Activated T-helper 2 cell treated with anti-CD3 and anti-CD28 coated beads, Interferon-gamma antibody, Interleukin-2, Interleukin-4, amounts not matched to agents 10 μg/mL and 5 μg/mL and 100 μg/mL, durations not matched to agents 14 hours and 24 hours and 36 hours (primary cell): ENCODE measurements around the gene ADGRV1. TPM values are rescaled to one million over a fixed set of nuclear protein-coding genes. Genes with fewer than 3 reads are reported as not detected.
"Not testable (repeated sequence)": the region's sequence is repeated elsewhere in the genome, so short reads cannot be mapped to it uniquely, and the experiment has no call there.

Experiments used
- DNase-seq: peaks from one replicate; pipeline ENCODE4 v3.0.0; 2021; ENCODE audit warnings: low spot score
- H3K27ac Mint-ChIP-seq: one replicate; pipeline ENCODE4 v1.8.0; 2021; ENCODE audit warnings: mixed read lengths
- H3K27me3 Mint-ChIP-seq: one replicate; pipeline ENCODE4 v1.8.0; 2021; ENCODE audit warnings: low read depth, mixed read lengths
- H3K36me3 Mint-ChIP-seq: one replicate; pipeline ENCODE4 v1.8.0; 2021; ENCODE audit warnings: low read depth, mixed read lengths
- H3K4me1 Mint-ChIP-seq: one replicate; pipeline ENCODE4 v1.8.0; 2021; ENCODE audit warnings: low read depth, mixed read lengths
- H3K4me3 Mint-ChIP-seq: one replicate; pipeline ENCODE4 v1.8.0; 2021; ENCODE audit warnings: low read depth, mild to moderate bottlenecking, moderate library complexity, mixed read lengths
- H3K9me3 Mint-ChIP-seq: one replicate; pipeline ENCODE4 v1.8.0; 2021; ENCODE audit warnings: mixed read lengths
- intact Hi-C: fragments of 100-400 bp; cut with micrococcal nuclease; formaldehyde crosslinking; loops from one replicate; pipeline ENCODE4 v1.15.1; 2023
- total RNA-seq: library from RNA; stranded (reverse); gene quantifications from 2 replicates; pipeline ENCODE4 v1.2.3, GENCODE V29; 2022

The ADGRV1 gene
- total RNA-seq, 1 donor from 2014 or later, result 12.4 TPM

GRCh38 chr5:90618071-90618470 is 59.5 kb downstream of the ADGRV1 start:
- intact Hi-C loops, result no loop called here
- Mint-ChIP-seq H3K27me3 (peaks cover 2% of the 10 kb centered on the region), H3K4me3 (no peak overlapping the region), H3K9me3 (no peaks in the 10 kb centered on the region), H3K36me3 (no peaks in the 10 kb centered on the region), H3K4me1 (no peaks in the 10 kb centered on the region), H3K27ac (no peak overlapping the region)
- DNase-seq, result no peak

- H3K9me3 Mint-ChIP-seq, H3K4me1 Mint-ChIP-seq, H3K36me3 Mint-ChIP-seq, DNase-seq, H3K27me3 Mint-ChIP-seq, intact Hi-C loops, H3K27ac Mint-ChIP-seq, H3K4me3 Mint-ChIP-seq: not testable (repeated sequence)
Observed at GRCh38 chr5:90619762-90620161, 61.2 kb downstream of the ADGRV1 start.

DNA sequence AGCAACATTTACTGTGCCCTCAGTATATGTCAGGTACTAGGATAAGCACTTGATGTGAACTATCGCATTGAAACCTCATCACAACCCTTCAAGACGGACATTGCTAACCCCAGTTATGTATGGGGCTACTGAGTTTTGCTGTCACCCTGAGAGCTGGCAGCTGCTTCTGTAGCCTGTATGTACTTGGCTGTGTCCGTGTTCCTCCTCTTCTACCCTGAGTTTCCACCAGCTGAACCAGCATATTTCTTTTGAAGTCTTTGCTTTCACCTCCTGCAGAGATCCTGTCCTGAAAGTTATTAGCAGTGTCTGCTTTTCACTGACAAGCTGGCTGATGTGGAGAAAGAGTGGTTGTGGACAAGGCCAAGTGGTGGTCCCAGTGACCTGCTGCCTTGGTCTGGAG is 63.3 kb downstream of the ADGRV1 start:
- Mint-ChIP-seq H3K4me1 (no peaks in the 10 kb centered on the region), H3K36me3 (no peaks in the 10 kb centered on the region), H3K4me3 (no peak overlapping the region), H3K9me3 (no peaks in the 10 kb centered on the region), H3K27ac (no peak overlapping the region), H3K27me3 (no peaks in the 10 kb centered on the region)
- DNase-seq, result no peak
- intact Hi-C loops, result no loop called here

DNA sequence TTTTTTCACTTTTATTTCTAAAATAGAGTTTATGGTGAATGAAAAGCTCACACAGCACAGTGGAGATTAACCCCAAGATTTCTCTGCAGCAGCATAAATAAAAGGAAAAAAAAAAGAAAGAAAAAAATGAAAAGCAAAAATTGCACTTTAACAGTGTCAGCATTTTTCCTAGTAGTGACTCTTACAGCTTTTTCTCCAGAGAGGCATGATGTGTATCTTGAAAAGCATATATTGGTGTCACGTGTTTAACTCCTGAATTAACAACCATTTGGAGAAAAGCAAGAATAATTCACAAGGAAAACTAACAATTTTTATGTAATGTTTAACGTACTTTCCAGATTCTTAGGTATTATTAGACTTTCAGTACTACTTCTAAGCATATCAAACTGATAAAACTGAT is 67.9 kb downstream of the ADGRV1 start:
- intact Hi-C loops, result no loop called here
- Mint-ChIP-seq H3K36me3 (no peaks in the 10 kb centered on the region), H3K27me3 (no peaks in the 10 kb centered on the region), H3K27ac (no peak overlapping the region), H3K4me1 (no peaks in the 10 kb centered on the region), H3K4me3 (no peak overlapping the region), H3K9me3 (no peaks in the 10 kb centered on the region)
- DNase-seq, result no peak

GRCh38 chr5:90628492-90628891 is 69.9 kb downstream of the ADGRV1 start:
- H3K27me3 Mint-ChIP-seq, result no peaks in the 10 kb centered on the region
- H3K9me3 Mint-ChIP-seq, result no peaks in the 10 kb centered on the region
- no peak overlapping the region for H3K27ac Mint-ChIP-seq
- H3K4me1 Mint-ChIP-seq, result no peaks in the 10 kb centered on the region
- H3K36me3 Mint-ChIP-seq, result no peaks in the 10 kb centered on the region
- no peak for DNase-seq
- H3K4me3 Mint-ChIP-seq, result no peak overlapping the region
- intact Hi-C loops, result no loop called here

GRCh38 chr5:90632791-90633190 is 74.2 kb downstream of the ADGRV1 start:
- H3K4me3 Mint-ChIP-seq, result no peak overlapping the region
- H3K4me1 Mint-ChIP-seq, result no peaks in the 10 kb centered on the region
- H3K36me3 Mint-ChIP-seq, result no peaks in the 10 kb centered on the region
- no peaks in the 10 kb centered on the region for H3K9me3 Mint-ChIP-seq
- intact Hi-C loops, result no loop called here
- DNase-seq, result no peak
- H3K27me3 Mint-ChIP-seq, result no peaks in the 10 kb centered on the region
- no peak overlapping the region for H3K27ac Mint-ChIP-seq

GRCh38 chr5:90636948-90637347 is 78.4 kb downstream of the ADGRV1 start:
- Mint-ChIP-seq H3K4me3 (no peak overlapping the region), H3K27me3 (no peaks in the 10 kb centered on the region), H3K9me3 (no peaks in the 10 kb centered on the region), H3K27ac (no peak overlapping the region), H3K4me1 (no peaks in the 10 kb centered on the region), H3K36me3 (no peaks in the 10 kb centered on the region)
- DNase-seq, result no peak
- intact Hi-C loops, result no loop called here

- intact Hi-C loops, result no loop called here
- H3K4me1 Mint-ChIP-seq, result no peaks in the 10 kb centered on the region
- H3K4me3 Mint-ChIP-seq, result no peak overlapping the region
- H3K27ac Mint-ChIP-seq, result no peak overlapping the region
- no peaks in the 10 kb centered on the region for H3K9me3 Mint-ChIP-seq
- H3K36me3 Mint-ChIP-seq, result no peaks in the 10 kb centered on the region
- no peaks in the 10 kb centered on the region for H3K27me3 Mint-ChIP-seq
- no peak for DNase-seq
Observed at GRCh38 chr5:90637731-90638130, 79.1 kb downstream of the ADGRV1 start.

DNA sequence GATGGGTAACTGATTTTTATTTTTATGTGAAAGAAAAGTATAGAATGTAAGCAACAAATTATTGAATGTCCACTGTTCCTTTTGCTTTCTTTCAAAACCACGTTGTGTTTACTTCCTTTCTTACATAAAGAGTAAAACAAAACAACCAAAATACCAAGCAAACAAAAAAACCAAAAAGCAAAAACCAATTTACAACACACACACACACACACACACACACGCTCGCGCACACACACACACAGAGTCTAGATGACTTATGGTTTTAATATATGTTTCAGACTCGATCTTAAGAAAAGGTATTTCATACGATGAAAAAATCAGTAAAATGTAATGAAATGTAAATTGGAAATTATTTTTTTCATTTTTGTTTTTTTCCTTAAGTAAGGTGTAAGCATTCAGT is 80.3 kb downstream of the ADGRV1 start:
- H3K4me3 Mint-ChIP-seq, result no peak overlapping the region
- H3K36me3 Mint-ChIP-seq, result no peaks in the 10 kb centered on the region
- H3K27ac Mint-ChIP-seq, result no peak overlapping the region
- DNase-seq, result no peak
- H3K4me1 Mint-ChIP-seq, result no peaks in the 10 kb centered on the region
- H3K9me3 Mint-ChIP-seq, result no peaks in the 10 kb centered on the region
- intact Hi-C loops, result no loop called here
- no peaks in the 10 kb centered on the region for H3K27me3 Mint-ChIP-seq

- H3K27me3 Mint-ChIP-seq, result no peaks in the 10 kb centered on the region
- no peak overlapping the region for H3K4me3 Mint-ChIP-seq
- intact Hi-C loops, result no loop called here
- no peaks in the 10 kb centered on the region for H3K4me1 Mint-ChIP-seq
- H3K9me3 Mint-ChIP-seq, result no peaks in the 10 kb centered on the region
- no peak for DNase-seq
- no peaks in the 10 kb centered on the region for H3K36me3 Mint-ChIP-seq
- no peak overlapping the region for H3K27ac Mint-ChIP-seq
Observed at GRCh38 chr5:90640484-90641059, 82.0 kb downstream of the ADGRV1 start.

- Mint-ChIP-seq H3K4me1 (no peaks in the 10 kb centered on the region), H3K4me3 (no peak overlapping the region), H3K9me3 (no peaks in the 10 kb centered on the region), H3K27ac (no peak overlapping the region), H3K27me3 (no peaks in the 10 kb centered on the region), H3K36me3 (no peaks in the 10 kb centered on the region)
- DNase-seq, result no peak
- intact Hi-C loops, result no loop called here
Observed at GRCh38 chr5:90641528-90641927, 82.9 kb downstream of the ADGRV1 start.

DNA sequence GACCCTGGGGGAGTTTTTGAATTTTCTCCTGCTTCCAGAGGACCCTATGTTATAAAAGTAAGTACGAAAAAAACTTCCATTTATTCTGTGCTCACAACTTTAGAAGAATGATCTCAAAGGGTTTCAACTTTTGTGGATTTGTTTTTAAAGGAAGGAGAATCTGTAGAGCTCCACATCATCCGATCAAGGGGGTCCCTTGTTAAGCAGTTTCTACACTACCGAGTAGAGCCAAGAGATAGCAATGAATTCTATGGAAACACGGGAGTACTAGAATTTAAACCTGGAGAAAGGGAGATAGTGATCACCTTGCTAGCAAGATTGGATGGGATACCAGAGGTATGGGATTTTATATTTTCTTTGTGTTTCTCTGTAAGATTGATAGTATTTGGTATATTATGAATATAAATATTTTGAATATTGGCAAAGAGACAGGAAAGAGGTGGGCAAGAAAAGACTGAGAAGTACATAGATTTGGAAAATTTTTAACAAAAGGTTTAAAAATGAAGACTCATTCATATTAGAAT is 84.2 kb downstream of the ADGRV1 start:
- no peak overlapping the region for H3K27ac Mint-ChIP-seq
- intact Hi-C loops, result no loop called here
- DNase-seq, result no peak
- H3K4me1 Mint-ChIP-seq, result no peaks in the 10 kb centered on the region
- no peaks in the 10 kb centered on the region for H3K27me3 Mint-ChIP-seq
- no peak overlapping the region for H3K4me3 Mint-ChIP-seq
- no peaks in the 10 kb centered on the region for H3K9me3 Mint-ChIP-seq
- H3K36me3 Mint-ChIP-seq, result no peaks in the 10 kb centered on the region

GRCh38 chr5:90644132-90644531 is 85.5 kb downstream of the ADGRV1 start:
- intact Hi-C loops, result no loop called here
- Mint-ChIP-seq H3K4me1 (no peaks in the 10 kb centered on the region), H3K9me3 (no peaks in the 10 kb centered on the region), H3K27ac (no peak overlapping the region), H3K36me3 (no peaks in the 10 kb centered on the region), H3K27me3 (no peaks in the 10 kb centered on the region), H3K4me3 (no peak overlapping the region)
- DNase-seq, result no peak

DNA sequence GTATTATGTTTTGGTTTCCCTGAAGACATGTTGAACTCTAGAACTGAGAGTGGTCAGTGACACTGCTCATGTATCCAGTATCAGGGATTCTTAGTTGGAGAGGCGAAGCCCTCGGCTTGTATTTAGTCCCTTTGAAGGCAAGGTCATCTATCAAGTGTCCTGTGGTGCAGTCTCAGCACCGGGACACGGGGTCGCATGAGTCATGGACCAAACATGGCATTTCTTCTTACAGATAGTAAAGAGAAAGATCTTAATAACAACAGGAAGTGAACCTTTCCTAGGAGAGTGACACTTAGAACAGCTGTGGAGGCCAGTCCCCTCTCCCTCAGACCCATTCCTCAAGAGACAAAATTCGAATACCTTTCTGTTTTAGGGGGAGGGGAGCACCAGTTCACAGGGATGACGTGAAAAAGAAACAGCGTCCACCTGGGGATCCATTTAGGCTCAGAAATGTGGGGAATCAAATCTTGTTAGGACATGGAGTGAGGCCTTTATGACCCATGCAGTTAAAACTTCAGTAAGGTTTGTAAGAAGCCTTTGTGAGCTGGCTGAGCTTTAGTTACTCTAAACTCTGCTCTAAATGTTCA is 86.5 kb downstream of the ADGRV1 start:
- Mint-ChIP-seq H3K27me3 (no peaks in the 10 kb centered on the region), H3K9me3 (no peaks in the 10 kb centered on the region), H3K4me1 (no peaks in the 10 kb centered on the region), H3K4me3 (no peak overlapping the region), H3K36me3 (no peaks in the 10 kb centered on the region), H3K27ac (no peak overlapping the region)
- intact Hi-C loops, result no loop called here
- no peak for DNase-seq
